ENCODE results near the gene STBD1. TPM values are rescaled to one million over a fixed set of nuclear protein-coding genes. Genes with fewer than 3 reads are reported as not detected.

The STBD1 gene
- total RNA-seq, 1 donor from 2014 or later = 12.9 TPM

DNA sequence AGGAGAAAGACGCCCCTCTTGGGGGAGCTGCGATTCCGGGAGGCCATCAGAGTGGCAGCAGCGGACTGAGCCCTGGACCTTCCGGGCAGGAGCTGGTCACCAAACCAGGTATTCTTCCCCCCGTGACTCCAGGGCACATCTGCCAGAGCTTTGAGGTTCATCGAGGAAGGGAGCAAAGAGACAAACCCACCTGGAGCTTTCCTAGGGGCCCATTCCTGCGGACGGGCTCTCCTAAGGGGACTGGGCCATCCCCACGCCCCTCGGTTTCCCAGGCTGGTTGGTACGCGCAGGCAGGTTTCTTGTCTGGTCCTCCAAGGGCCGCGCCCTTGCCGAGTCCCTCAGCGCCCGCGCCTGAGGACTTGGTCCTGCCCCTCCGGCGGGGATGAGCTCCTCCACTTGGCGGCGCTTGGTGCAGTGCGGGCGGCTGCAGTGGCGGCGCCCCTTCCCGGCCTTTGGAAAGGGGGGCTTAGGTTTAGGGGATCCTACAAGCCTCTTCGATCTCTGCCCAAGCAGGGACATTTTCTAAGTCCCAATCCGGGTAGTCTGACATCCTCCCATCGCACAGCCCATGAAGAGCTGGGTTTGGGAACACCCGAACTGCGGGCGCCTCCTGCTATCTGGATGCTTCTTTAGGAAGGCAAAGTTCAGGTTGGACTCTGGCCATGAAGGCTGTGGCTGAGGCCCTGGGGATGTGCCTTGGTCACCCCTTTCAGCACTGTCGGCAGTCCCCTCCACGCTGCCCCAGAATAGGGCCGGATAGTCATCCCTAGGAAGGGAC, 538 bp downstream of the STBD1 start:
- peak overlapping the region; percentile 93 for H3K4me3 Mint-ChIP-seq (ENCODE audit: unreplicated experiment)
- DNase-seq (ENCODE audit: low spot score) = no peak
- H3K4me1 Mint-ChIP-seq (ENCODE audit: low read depth) = peaks cover 43% of the 10 kb centered on the region
- no peaks in the 10 kb centered on the region for H3K27me3 Mint-ChIP-seq (ENCODE audit: low read depth)
- no peaks in the 10 kb centered on the region for H3K9me3 Mint-ChIP-seq (ENCODE audit: low read depth)
- H3K27ac Mint-ChIP-seq (ENCODE audit: unreplicated experiment) = peak overlapping the region; percentile 96
- peaks cover 14% of the 10 kb centered on the region for H3K36me3 Mint-ChIP-seq (ENCODE audit: low read depth)
- TF ChIP-seq, protein P1, sequence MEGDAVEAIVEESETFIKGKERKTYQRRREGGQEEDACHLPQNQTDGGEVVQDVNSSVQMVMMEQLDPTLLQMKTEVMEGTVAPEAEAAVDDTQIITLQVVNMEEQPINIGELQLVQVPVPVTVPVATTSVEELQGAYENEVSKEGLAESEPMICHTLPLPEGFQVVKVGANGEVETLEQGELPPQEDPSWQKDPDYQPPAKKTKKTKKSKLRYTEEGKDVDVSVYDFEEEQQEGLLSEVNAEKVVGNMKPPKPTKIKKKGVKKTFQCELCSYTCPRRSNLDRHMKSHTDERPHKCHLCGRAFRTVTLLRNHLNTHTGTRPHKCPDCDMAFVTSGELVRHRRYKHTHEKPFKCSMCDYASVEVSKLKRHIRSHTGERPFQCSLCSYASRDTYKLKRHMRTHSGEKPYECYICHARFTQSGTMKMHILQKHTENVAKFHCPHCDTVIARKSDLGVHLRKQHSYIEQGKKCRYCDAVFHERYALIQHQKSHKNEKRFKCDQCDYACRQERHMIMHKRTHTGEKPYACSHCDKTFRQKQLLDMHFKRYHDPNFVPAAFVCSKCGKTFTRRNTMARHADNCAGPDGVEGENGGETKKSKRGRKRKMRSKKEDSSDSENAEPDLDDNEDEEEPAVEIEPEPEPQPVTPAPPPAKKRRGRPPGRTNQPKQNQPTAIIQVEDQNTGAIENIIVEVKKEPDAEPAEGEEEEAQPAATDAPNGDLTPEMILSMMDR (IDR thresholded peaks at IDR 0.05) = peak; percentile 76

DNA sequence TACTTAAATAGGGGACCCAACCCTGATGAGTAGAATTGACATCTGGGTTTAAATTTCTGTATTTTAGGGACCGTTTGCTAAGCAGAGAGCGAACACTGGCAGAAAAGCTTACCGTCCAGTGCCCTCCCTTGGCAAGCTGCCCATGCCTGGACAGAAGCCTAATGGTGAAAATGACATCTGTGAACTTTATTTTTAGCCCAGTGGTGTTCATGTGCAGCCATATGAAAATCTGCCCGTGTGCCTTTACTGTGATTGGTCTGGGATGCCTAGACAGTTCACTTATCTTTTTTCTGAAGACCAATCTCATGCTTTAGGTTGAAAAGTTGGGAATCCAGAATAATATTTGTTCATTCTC, 1.1 kb downstream of the STBD1 start:
- peaks cover 14% of the 10 kb centered on the region for H3K36me3 Mint-ChIP-seq (ENCODE audit: low read depth)
- H3K9me3 Mint-ChIP-seq (ENCODE audit: low read depth) = no peaks in the 10 kb centered on the region
- H3K4me1 Mint-ChIP-seq (ENCODE audit: low read depth) = peaks cover 38% of the 10 kb centered on the region
- no peak for DNase-seq (ENCODE audit: low spot score)
- H3K27ac Mint-ChIP-seq (ENCODE audit: unreplicated experiment) = no peak overlapping the region
- TF ChIP-seq, protein P1 (IDR thresholded peaks at IDR 0.05) = no peak
- H3K4me3 Mint-ChIP-seq (ENCODE audit: unreplicated experiment) = peak overlapping the region; percentile 93
- H3K27me3 Mint-ChIP-seq (ENCODE audit: low read depth) = no peaks in the 10 kb centered on the region

DNA sequence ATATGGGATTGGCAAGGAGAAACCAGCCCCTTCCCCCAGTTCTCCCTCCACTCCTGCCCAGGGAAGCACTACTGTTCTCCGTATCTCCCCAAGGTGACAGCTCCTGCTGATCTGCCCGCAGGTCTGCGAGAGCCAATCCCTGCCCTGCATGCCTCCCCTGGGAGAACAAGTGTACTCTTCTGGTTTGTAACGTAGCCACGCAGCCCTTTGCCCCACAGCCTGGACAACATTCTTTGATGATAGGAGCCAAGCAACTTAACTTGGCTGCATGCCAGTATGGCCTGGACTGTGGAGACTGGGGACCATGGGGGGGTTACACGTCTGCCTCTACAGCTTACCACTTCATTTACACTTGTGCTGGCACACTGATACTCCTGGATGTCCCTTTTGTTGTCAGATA, 2.0 kb downstream of the STBD1 start:
- DNase-seq (ENCODE audit: low spot score) = no peak
- H3K4me3 Mint-ChIP-seq (ENCODE audit: unreplicated experiment) = peak overlapping the region; percentile 55

GRCh38 chr4:76309939-76310550, 3.5 kb downstream of the STBD1 start:
- Mint-ChIP-seq H3K27ac (ENCODE audit: unreplicated experiment) (no peak overlapping the region), H3K4me3 (ENCODE audit: unreplicated experiment) (no peak overlapping the region), H3K4me1 (ENCODE audit: low read depth) (peaks cover 30% of the 10 kb centered on the region), H3K27me3 (ENCODE audit: low read depth) (no peaks in the 10 kb centered on the region), H3K9me3 (ENCODE audit: low read depth) (no peaks in the 10 kb centered on the region), H3K36me3 (ENCODE audit: low read depth) (peaks cover 14% of the 10 kb centered on the region)
- TF ChIP-seq, protein P1 (IDR thresholded peaks at IDR 0.05) = no peak
- no peak for DNase-seq (ENCODE audit: low spot score)

More for the DNA sequence above, 2.0 kb downstream of the STBD1 start:
- H3K27me3 Mint-ChIP-seq (ENCODE audit: low read depth) = no peaks in the 10 kb centered on the region
- no peaks in the 10 kb centered on the region for H3K9me3 Mint-ChIP-seq (ENCODE audit: low read depth)
- peaks cover 34% of the 10 kb centered on the region for H3K4me1 Mint-ChIP-seq (ENCODE audit: low read depth)
- no peak overlapping the region for H3K27ac Mint-ChIP-seq (ENCODE audit: unreplicated experiment)
- H3K36me3 Mint-ChIP-seq (ENCODE audit: low read depth) = peaks cover 14% of the 10 kb centered on the region
- TF ChIP-seq, protein P1 (IDR thresholded peaks at IDR 0.05) = no peak

GRCh38 chr4:76310683-76311082, 4.2 kb downstream of the STBD1 start:
- Mint-ChIP-seq H3K4me1 (ENCODE audit: low read depth) (peaks cover 24% of the 10 kb centered on the region), H3K36me3 (ENCODE audit: low read depth) (peaks cover 14% of the 10 kb centered on the region), H3K27ac (ENCODE audit: unreplicated experiment) (no peak overlapping the region), H3K9me3 (ENCODE audit: low read depth) (peaks cover 4% of the 10 kb centered on the region), H3K4me3 (ENCODE audit: unreplicated experiment) (no peak overlapping the region), H3K27me3 (ENCODE audit: low read depth) (no peaks in the 10 kb centered on the region)
- TF ChIP-seq, protein P1 (IDR thresholded peaks at IDR 0.05) = no peak
- DNase-seq (ENCODE audit: low spot score) = no peak

All from chondrocyte (in vitro differentiated cells).